Endothelial cell of umbilical vein (primary cell): Measurements from ENCODE around the gene PDE3B. TPM values are rescaled to one million over a fixed set of nuclear protein-coding genes. Genes with fewer than 3 reads are reported as not detected.

Experiments used
- BruUV-seq: library from RNA; stranded (reverse); fragments of 400-500 nt; replicated peaks from 2 replicates; lab custom pipeline; 2021; lab: Mats Ljungman, UMichigan
- CTCF ChIA-PET: fragments of 300-600, 350-600 bp; sonication (Branson Sonifier 250); formaldehyde crosslinking; loops from one replicate; lab custom pipeline; 2021; ENCODE audit warnings: antibody characterized with exemption, inconsistent platforms; lab: Charles Lee
- POLR2A ChIA-PET: fragments of 300-600, 350-600 bp; sonication (Branson Sonifier 250); formaldehyde crosslinking; loops from one replicate; lab custom pipeline; 2021; ENCODE audit warnings: antibody characterized with exemption, inconsistent platforms; lab: Charles Lee
- DNase-seq: peaks from one replicate; pipeline ENCODE4 v3.0.0-alpha.2; 2011; ENCODE audit warnings: low read depth, low spot score
- FAIRE-seq: peaks from 2 replicates; lab custom pipeline; 2011; peaks lifted over from hg19 to GRCh38; lab: Jason Lieb, UNC
- H2AFZ ChIP-seq: 2 replicates; pipeline ENCODE4 v1.6.0; 2012; ENCODE audit warnings: low read depth, low read length, control low read depth, inconsistent platforms
- H3K27ac ChIP-seq: 2 replicates; pipeline ENCODE4 v1.5.1; 2011; ENCODE audit warnings: low read depth, mild to moderate bottlenecking, control low read depth, low read length, moderate library complexity; ENCODE audit not compliant: insufficient read depth
- H3K27me3 ChIP-seq, 2 experiments: 2 replicates each; pipeline versions ENCODE4 v1.6.0 to v1.6.1; 2011; ENCODE audit warnings: low read length in 2 of 2, mixed read lengths in 1 of 2; ENCODE audit not compliant: control insufficient read depth in 2 of 2, insufficient read depth in 2 of 2
- H3K36me3 ChIP-seq, 2 experiments: 2 replicates in 1 of 2; 3 replicates in 1 of 2; pipeline ENCODE4 v1.5.1; 2011; ENCODE audit warnings: low read length in 2 of 2, mild to moderate bottlenecking in 1 of 2, moderate library complexity in 1 of 2; ENCODE audit not compliant: control insufficient read depth in 2 of 2, insufficient read depth in 2 of 2; ENCODE audit errors: extremely low read depth in 1 of 2
- H3K4me1 ChIP-seq: 3 replicates; pipeline ENCODE4 v1.5.1; 2011; ENCODE audit warnings: mild to moderate bottlenecking, low read length; ENCODE audit not compliant: control insufficient read depth, insufficient read depth; ENCODE audit errors: extremely low read depth
- H3K4me2 ChIP-seq: 2 replicates; pipeline ENCODE4 v1.6.1; 2011; ENCODE audit warnings: low read length, control low read depth, mixed read lengths; ENCODE audit not compliant: insufficient read depth
- H3K4me3 ChIP-seq, 3 experiments: fragments of 200-600 bp in 1 of 3; sonication (generic), shearing (Covaris generic) in 1 of 3; replicated peaks in 1 of 3; 2 replicates each; pipeline ENCODE4 v1.5.1; 2011 to 2016; ENCODE audit warnings: control low read depth in 3 of 3, low read length in 3 of 3, mild to moderate bottlenecking in 2 of 3, inconsistent platforms in 1 of 3, low read depth in 1 of 3, moderate library complexity in 1 of 3; ENCODE audit not compliant: insufficient read depth in 1 of 3
- H3K79me2 ChIP-seq: 2 replicates; pipeline ENCODE4 v1.6.0; 2012; ENCODE audit warnings: low read length, inconsistent platforms; ENCODE audit not compliant: control insufficient read depth, insufficient read depth
- H3K9ac ChIP-seq: replicated peaks from 2 replicates; pipeline ENCODE3; 2011; ENCODE audit warnings: low read length, control low read depth; ENCODE audit not compliant: insufficient read depth; ENCODE audit errors: extremely low read depth
- H3K9me1 ChIP-seq: replicated peaks from 3 replicates; pipeline ENCODE4 v1.6.0; 2011; ENCODE audit warnings: mild to moderate bottlenecking, low read length; ENCODE audit not compliant: control insufficient read depth, insufficient read depth; ENCODE audit errors: extremely low read depth
- H3K9me3 ChIP-seq: replicated peaks from 2 replicates; pipeline ENCODE4 v1.5.1; 2012; ENCODE audit warnings: low read length, inconsistent platforms; ENCODE audit not compliant: control insufficient read depth, insufficient read depth
- H4K20me1 ChIP-seq: replicated peaks from 2 replicates; pipeline ENCODE3; 2011; ENCODE audit warnings: mild to moderate bottlenecking, low read length; ENCODE audit not compliant: control insufficient read depth, insufficient read depth; ENCODE audit errors: extremely low read depth
- EZH2 ChIP-seq: IDR thresholded peaks from 2 replicates; pipeline ENCODE4 v1.6.1; 2012; ENCODE audit warnings: borderline replicate concordance, low read depth, mild to moderate bottlenecking, moderate library complexity, low read length, inconsistent platforms; ENCODE audit not compliant: severe bottlenecking
- FOS ChIP-seq: IDR thresholded peaks from 2 replicates; pipeline ENCODE4 v1.6.1; 2011; ENCODE audit warnings: mild to moderate bottlenecking, low read length, moderate library complexity, borderline replicate concordance; ENCODE audit not compliant: insufficient read depth
- GATA2 ChIP-seq: IDR thresholded peaks from 2 replicates; pipeline ENCODE4 v1.7.0; 2011; ENCODE audit warnings: low read depth, mild to moderate bottlenecking, moderate library complexity, mixed read lengths, low read length; ENCODE audit not compliant: insufficient read length, insufficient read depth
- JUN ChIP-seq: IDR thresholded peaks from 2 replicates; pipeline ENCODE4 v1.6.1; 2011; ENCODE audit warnings: borderline replicate concordance, low read depth; ENCODE audit not compliant: insufficient read length, insufficient read depth
- MYC ChIP-seq: IDR thresholded peaks from one replicate; pipeline ENCODE4 v1.6.1; 2011; ENCODE audit warnings: mild to moderate bottlenecking, low read depth, low read length
- POLR2A ChIP-seq: IDR thresholded peaks from 2 replicates; pipeline ENCODE4 v1.6.1; 2012; ENCODE audit warnings: low read depth, mild to moderate bottlenecking, control low read depth, low read length
- POLR2AphosphoS5 ChIP-seq: IDR thresholded peaks from 2 replicates; pipeline ENCODE4 v1.6.1; 2012; ENCODE audit warnings: low read depth, mild to moderate bottlenecking, control low read depth, low read length, moderate library complexity; ENCODE audit not compliant: insufficient read depth
- dilution Hi-C: fragments of 300-500 bp; cut with MboI; formaldehyde crosslinking; loops from one replicate; pipeline ENCODE4 v1.15.0; 2019; ENCODE audit warnings: low sequenced_read_pairs; ENCODE audit not compliant: extremely low pct_ligation_motif_present
- intact Hi-C: fragments of 100-400 bp; cut with micrococcal nuclease; formaldehyde crosslinking; loops from one replicate; pipeline ENCODE4 v1.10.0; 2022
- polyA plus RNA-seq, 4 experiments: library from polyadenylated mRNA; depleted of rRNA in 3 of 4; stranded (reverse) in 3 of 4; unstranded in 1 of 4; fragments of >200 nt; gene quantifications; 2 replicates each; pipeline versions ENCODE4 v1.2.1 to v1.2.3, GENCODE V29; 2011 to 2012; ENCODE audit warnings: missing spikeins in 1 of 4
- total RNA-seq: library from RNA; stranded (reverse); gene quantifications from 2 replicates; pipeline ENCODE4 v1.2.3, GENCODE V29; 2021
- TF ChIP-seq, protein P1 (sequence below), 2 donors: IDR thresholded peaks; 1 replicate in 1 of 2; 2 replicates in 1 of 2; pipeline ENCODE4 v1.5.1; 2011; ENCODE audit warnings: low read length in 2 of 2, mild to moderate bottlenecking in 2 of 2, moderate library complexity in 2 of 2, control low read depth in 1 of 2, inconsistent platforms in 1 of 2, low read depth in 1 of 2; ENCODE audit not compliant: insufficient read depth in 1 of 2; ENCODE audit errors: extremely low read depth in 1 of 2
- TF ChIP-seq, protein P2 (sequence below): IDR thresholded peaks from 2 replicates; pipeline ENCODE4 v1.6.1; 2011; ENCODE audit not compliant: insufficient read depth, insufficient read length

PDE3B gene
- total and polyA plus RNA-seq, 2 donors (not counting 3 experiments of a cell fraction or from before 2014, with no cell fraction given) = 0.26 to 1.9 TPM

DNA sequence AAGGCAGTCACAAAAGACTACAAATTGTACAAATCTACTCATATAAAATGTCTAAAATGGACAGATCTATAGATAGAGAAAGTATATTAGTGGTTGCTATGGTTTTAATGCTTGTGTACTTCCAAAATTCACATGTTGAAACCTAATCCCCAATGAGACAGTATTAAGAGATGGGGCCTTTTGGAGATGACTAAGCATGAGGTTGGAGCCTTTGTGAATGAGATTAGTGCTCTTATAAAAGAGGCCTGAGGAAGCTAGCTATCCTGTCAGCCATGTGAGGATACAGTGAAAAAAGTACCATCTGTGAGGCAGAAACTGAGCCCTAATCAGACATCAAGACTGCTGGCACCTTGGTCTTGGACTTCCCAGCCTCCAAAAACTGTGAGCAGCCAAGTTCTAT, 165.9 kb downstream of the PDE3B start:
- FAIRE-seq (no peak), DNase-seq (no peak)
- H3K79me2 ChIP-seq = no peaks in the 10 kb centered on the region
- no peak overlapping the region for H3K4me2 ChIP-seq
- H2AFZ ChIP-seq = no peak overlapping the region
- BruUV-seq = no TSS peak
- ChIA-PET POLR2A (no interaction called here), CTCF (no interaction called here)
- no peak overlapping the region for H3K4me3 ChIP-seq
- H3K9me3 ChIP-seq = no peaks in the 10 kb centered on the region
- TF ChIP-seq POLR2A = no peak
- TF ChIP-seq POLR2AphosphoS5 = no peak
- TF ChIP-seq FOS = no peak
- TF ChIP-seq JUN = no peak
- TF ChIP-seq, protein P1, sequence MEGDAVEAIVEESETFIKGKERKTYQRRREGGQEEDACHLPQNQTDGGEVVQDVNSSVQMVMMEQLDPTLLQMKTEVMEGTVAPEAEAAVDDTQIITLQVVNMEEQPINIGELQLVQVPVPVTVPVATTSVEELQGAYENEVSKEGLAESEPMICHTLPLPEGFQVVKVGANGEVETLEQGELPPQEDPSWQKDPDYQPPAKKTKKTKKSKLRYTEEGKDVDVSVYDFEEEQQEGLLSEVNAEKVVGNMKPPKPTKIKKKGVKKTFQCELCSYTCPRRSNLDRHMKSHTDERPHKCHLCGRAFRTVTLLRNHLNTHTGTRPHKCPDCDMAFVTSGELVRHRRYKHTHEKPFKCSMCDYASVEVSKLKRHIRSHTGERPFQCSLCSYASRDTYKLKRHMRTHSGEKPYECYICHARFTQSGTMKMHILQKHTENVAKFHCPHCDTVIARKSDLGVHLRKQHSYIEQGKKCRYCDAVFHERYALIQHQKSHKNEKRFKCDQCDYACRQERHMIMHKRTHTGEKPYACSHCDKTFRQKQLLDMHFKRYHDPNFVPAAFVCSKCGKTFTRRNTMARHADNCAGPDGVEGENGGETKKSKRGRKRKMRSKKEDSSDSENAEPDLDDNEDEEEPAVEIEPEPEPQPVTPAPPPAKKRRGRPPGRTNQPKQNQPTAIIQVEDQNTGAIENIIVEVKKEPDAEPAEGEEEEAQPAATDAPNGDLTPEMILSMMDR (IDR thresholded peaks at IDR 0.05; ENCODE audit: extremely low read depth in 1 of 2, insufficient read depth in 1 of 2, low read depth in 1 of 2, low read length in 2 of 2) = no peak
- no peak for TF ChIP-seq GATA2
- TF ChIP-seq MYC = no peak
- no peak for TF ChIP-seq EZH2
- TF ChIP-seq, protein P2, sequence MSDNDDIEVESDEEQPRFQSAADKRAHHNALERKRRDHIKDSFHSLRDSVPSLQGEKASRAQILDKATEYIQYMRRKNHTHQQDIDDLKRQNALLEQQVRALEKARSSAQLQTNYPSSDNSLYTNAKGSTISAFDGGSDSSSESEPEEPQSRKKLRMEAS = no peak
- no peaks in the 10 kb centered on the region for H3K4me1 ChIP-seq
- no peaks in the 10 kb centered on the region for H4K20me1 ChIP-seq
- intact Hi-C loops = no loop called here
- dilution Hi-C loops = no loop called here
- H3K27ac ChIP-seq = no peak overlapping the region
- no peaks in the 10 kb centered on the region for H3K36me3 ChIP-seq
- H3K9me1 ChIP-seq = no peaks in the 10 kb centered on the region
- H3K27me3 ChIP-seq = no peaks in the 10 kb centered on the region
- no peak overlapping the region for H3K9ac ChIP-seq
